Stimulated activated effector memory CD8-positive, alpha-beta T cell treated with anti-CD3 and anti-CD28 coated beads, Interleukin-12 subunit alpha, Interleukin-12 subunit beta, amount 100 ng/mL, for 72 hours (primary cell): ENCODE measurements around the gene CTNNA2.

ENCODE experiments used
- ATAC-seq: fragments of 150-1000 bp; cut with Tn5 transposase; 2 replicates; pipeline ENCODE4 v1.10.0; 2021
- DNase-seq, 2 donors: peaks; one replicate each; pipeline ENCODE4 v3.0.0; 2021 to 2022; ENCODE audit warnings: low spot score in 2 of 2
- H3K27ac Mint-ChIP-seq: one replicate; pipeline ENCODE4 v1.8.0; 2022; ENCODE audit warnings: mild to moderate bottlenecking, mixed read lengths
- H3K36me3 Mint-ChIP-seq: one replicate; pipeline ENCODE4 v1.8.0; 2022; ENCODE audit warnings: mild to moderate bottlenecking, mixed read lengths
- H3K4me1 Mint-ChIP-seq: one replicate; pipeline ENCODE4 v1.8.0; 2022; ENCODE audit warnings: mixed read lengths
- H3K4me3 Mint-ChIP-seq: one replicate; pipeline ENCODE4 v1.8.0; 2022; ENCODE audit warnings: mild to moderate bottlenecking, mixed read lengths
- H3K9me3 Mint-ChIP-seq: one replicate; pipeline ENCODE4 v1.8.0; 2022; ENCODE audit warnings: mixed read lengths

CTNNA2 gene

DNA sequence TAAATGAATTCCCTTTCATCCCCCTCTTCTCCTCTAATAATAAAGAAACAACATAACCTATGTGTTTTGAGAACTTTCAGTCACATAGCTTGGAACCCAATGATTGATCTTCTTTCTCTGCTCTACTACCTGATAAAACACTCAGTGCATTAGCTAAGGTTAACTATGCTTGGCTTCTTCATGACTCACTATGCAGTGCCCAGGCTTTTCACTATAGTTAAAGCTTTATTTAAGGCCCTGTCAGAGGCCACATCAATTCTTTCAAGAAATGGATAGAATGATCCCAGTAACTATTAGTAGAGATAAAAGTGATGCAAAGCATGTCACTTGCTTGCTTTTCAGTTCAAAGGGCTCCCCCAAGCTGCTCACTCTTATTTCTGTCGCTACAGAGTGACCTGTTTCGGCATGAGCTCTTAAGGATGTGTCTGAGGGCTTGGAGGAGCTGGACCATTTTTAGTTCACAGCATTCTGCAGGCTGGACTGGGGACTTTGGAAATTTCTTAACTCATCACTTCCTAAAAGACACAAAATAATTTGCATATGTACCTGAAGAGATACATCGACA, 407.7 kb downstream of the CTNNA2 start:
- no peaks in the 10 kb centered on the region for H3K4me1 Mint-ChIP-seq
- H3K27ac Mint-ChIP-seq = no peak overlapping the region
- no peak for DNase-seq
- no peaks in the 10 kb centered on the region for H3K36me3 Mint-ChIP-seq
- no peak overlapping the region for H3K4me3 Mint-ChIP-seq
- no peak for ATAC-seq
- peaks cover 11% of the 10 kb centered on the region for H3K9me3 Mint-ChIP-seq

DNA sequence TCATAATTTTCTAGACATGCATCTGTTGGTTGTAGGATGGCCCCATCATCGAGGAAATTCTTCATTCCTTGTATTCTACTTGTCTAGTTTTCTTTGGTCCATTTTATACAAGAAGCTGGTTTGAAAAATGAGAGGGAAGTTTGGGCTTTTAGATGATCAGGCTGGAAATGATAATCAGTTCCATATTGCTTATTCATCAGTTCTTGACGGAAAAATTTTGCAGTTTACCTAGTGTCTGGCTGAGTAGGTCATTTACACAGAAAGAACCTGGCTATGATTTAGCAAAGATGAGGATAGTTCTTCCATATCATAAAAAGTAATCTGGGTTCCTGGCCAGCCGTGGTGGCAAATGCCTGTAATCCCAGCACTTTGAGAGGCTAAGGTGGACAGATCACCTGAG, 416.8 kb downstream of the CTNNA2 start:
- H3K4me3 Mint-ChIP-seq = no peak overlapping the region
- ATAC-seq = no peak

DNA sequence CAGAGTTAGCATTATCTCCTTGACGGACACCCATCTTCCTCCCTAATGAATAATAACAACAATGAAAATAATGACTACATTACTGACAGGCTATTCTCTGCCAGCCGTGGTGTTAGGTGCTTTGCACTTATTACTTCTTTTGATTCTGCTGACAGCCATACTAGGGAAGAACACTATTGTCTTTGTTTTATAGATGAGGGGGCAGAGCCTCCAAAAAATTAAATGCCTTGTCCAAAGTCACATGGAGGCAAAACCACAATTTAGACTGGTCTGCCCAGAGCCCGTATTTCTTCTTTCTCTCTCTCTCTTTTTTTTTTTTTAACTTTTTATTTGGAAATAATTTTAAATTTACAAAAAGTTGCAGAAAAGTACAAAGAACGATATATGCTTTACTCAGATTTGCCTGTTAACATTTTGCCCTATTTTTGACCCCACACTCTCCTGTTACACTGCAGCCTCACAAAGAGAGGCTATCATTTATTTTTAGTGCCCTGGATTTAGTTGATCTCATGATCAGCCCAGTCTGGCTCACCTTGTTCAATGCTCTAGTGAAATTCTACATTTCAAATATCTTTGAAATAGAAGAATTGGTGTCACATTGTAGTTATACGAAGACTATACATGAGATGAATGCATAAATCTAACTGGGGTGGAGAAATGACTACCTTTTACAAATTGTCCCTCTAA, 422.3 kb downstream of the CTNNA2 start:
- H3K27ac Mint-ChIP-seq = no peak overlapping the region
- H3K9me3 Mint-ChIP-seq = peaks cover 2% of the 10 kb centered on the region
- no peak for ATAC-seq
- DNase-seq = no peak
- no peaks in the 10 kb centered on the region for H3K4me1 Mint-ChIP-seq
- no peak overlapping the region for H3K4me3 Mint-ChIP-seq
- H3K36me3 Mint-ChIP-seq = no peaks in the 10 kb centered on the region

More for the DNA sequence above, 416.8 kb downstream of the CTNNA2 start:
- Mint-ChIP-seq H3K27ac (no peak overlapping the region), H3K4me1 (no peaks in the 10 kb centered on the region), H3K9me3 (peaks cover 14% of the 10 kb centered on the region), H3K36me3 (no peaks in the 10 kb centered on the region)
- no peak for DNase-seq

DNA sequence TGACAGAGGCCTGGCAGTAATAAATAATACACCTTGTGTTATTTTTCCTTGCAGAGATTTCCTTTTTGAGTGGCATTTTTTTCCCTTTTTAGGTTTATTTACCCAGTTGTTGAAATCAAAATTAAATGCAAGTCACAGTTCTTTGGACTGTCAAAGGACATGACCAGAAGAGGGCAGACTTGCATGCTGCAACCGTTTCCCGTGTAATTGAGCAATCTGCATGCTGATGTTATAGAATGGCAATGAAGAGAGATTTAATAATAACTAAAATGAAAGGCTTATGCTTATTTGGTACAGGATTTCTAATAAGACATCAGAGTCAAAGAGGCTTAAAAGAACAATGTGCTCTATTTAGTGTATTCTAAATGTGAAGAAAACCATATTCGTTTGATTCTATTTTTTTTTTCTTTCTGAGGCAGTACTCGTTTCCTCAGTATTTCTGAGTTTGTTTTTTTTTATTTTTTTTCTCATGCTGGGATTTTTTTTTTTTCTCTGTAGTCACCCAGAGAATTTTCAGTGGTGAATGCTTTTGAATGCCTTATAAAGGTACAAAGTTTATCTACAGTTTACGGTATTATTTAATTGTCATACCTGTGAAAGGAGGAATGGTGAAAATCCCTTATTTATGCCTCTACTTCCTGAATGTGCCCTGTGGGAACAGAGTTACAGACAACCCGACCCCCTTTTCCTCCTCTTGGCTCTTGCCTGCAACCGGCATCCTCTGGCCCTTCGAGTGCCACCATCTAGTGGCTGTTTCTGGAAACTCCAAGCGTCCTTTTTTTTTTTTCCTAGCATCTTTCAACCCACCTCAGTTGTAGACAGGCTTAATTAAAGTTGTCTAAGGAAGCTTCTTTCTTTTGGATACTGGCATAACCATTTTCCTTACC, 423.2 kb downstream of the CTNNA2 start:
- no peaks in the 10 kb centered on the region for H3K4me1 Mint-ChIP-seq
- DNase-seq (no peak), ATAC-seq (no peak)
- H3K9me3 Mint-ChIP-seq = peaks cover 2% of the 10 kb centered on the region
- no peak overlapping the region for H3K27ac Mint-ChIP-seq
- H3K36me3 Mint-ChIP-seq = no peaks in the 10 kb centered on the region
- H3K4me3 Mint-ChIP-seq = no peak overlapping the region

DNA sequence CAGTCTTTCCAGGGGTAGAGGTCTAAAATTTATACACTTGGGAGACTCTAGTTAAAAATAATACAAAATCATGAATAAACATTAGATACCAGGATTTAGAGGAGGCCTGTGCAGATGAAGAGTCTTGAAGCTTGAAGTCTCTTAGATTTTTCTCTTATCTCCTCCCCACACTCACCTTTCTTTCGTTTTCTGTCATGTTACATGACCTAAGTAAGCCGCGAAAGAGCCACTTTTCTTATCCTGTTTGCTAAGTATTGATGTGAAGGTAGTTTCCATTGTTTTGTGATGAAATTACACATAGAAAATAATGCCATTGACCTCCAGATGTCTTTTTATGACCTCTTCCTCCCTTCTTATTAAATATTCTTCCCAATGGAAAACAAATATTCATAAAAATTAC, 423.9 kb downstream of the CTNNA2 start:
- Mint-ChIP-seq H3K36me3 (no peaks in the 10 kb centered on the region), H3K4me1 (no peaks in the 10 kb centered on the region), H3K4me3 (no peak overlapping the region), H3K27ac (no peak overlapping the region), H3K9me3 (peaks cover 5% of the 10 kb centered on the region)
- DNase-seq = no peak
- ATAC-seq = no peak

DNA sequence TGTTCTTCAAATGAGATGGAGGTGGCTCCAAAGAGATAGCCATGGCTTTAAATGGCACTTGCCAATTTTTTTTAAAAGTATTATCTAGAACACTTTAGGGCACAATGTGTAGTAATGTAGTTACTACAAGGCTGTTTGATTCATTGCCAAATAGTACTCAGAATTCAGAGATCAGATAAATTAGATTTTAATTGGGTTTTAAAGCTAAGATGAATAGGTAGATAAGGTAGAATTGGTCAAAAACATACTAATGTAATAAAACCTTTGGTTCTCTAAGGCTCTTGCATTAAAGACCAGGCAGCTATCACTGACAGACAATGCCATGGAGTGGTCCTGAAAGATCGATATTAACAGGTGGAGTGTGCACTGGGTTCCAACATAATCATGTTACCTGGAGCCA, 425.8 kb downstream of the CTNNA2 start:
- H3K4me1 Mint-ChIP-seq = no peaks in the 10 kb centered on the region
- no peak overlapping the region for H3K4me3 Mint-ChIP-seq
- ATAC-seq (no peak), DNase-seq (no peak)
- H3K36me3 Mint-ChIP-seq = no peaks in the 10 kb centered on the region
- peaks cover 3% of the 10 kb centered on the region for H3K9me3 Mint-ChIP-seq
- H3K27ac Mint-ChIP-seq = no peak overlapping the region

DNA sequence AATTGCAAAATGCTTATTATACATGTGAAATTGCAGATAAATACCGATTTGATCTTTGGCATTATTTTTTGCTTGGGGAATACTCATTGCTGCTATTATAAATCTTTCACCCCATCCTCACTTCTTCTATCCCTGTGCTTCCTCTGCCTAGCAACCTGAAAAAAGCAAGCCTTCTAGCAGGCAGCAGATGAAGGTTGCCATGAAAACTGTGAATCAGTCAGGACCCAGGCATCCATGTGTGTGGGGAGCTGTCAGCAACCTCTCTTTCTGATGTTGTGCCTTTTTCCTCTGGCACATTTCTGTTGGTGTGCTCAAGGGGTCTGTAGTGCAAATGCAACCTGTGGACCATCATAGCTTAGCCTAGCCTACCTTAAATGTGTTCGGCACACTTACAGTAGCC, 427.5 kb downstream of the CTNNA2 start:
- DNase-seq (no peak), ATAC-seq (no peak)
- no peaks in the 10 kb centered on the region for H3K4me1 Mint-ChIP-seq
- H3K27ac Mint-ChIP-seq = no peak overlapping the region
- H3K4me3 Mint-ChIP-seq = no peak overlapping the region
- peaks cover 3% of the 10 kb centered on the region for H3K9me3 Mint-ChIP-seq
- no peaks in the 10 kb centered on the region for H3K36me3 Mint-ChIP-seq

DNA sequence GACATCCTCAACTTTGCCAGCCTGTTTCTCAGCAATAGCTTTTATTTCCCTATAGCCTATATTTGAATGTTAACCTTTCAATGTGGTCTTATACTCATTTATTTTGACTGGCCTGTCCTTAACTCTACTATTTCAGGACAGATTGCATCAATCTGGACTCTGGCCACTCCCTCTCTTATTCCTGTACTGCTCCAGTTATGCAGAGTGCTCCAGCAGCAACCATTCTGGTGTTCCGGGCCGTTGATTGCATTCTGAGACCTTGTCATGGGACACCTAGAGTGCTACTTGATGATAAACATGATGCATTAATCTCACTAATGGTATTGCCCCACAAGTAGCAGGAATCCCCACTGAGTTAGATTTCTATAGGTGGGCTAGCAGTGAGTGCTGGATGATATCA, 428.3 kb downstream of the CTNNA2 start:
- H3K36me3 Mint-ChIP-seq = no peaks in the 10 kb centered on the region
- no peaks in the 10 kb centered on the region for H3K4me1 Mint-ChIP-seq
- DNase-seq (no peak), ATAC-seq (no peak)
- H3K27ac Mint-ChIP-seq = no peak overlapping the region
- no peak overlapping the region for H3K4me3 Mint-ChIP-seq
- peaks cover 3% of the 10 kb centered on the region for H3K9me3 Mint-ChIP-seq

DNA sequence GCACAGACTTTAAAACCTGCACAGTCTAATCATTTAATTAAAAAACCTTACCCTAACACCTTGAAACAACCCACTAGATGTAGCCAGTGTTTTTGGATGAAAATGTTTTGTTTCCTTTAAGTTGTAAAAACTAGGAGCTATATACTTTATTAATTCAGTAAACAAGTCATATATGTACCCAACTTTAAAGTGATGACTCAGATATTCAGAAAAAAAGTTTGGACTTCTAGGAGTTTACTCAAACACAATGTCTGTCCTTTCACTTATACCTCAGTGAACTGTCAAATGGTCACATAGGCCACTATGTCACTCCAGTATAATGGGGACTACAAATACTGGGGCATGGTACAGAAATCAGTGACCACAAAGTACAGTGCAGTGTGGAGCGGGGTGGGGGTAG, 431.4 kb downstream of the CTNNA2 start:
- DNase-seq (no peak), ATAC-seq (no peak)
- peaks cover 10% of the 10 kb centered on the region for H3K9me3 Mint-ChIP-seq
- H3K4me1 Mint-ChIP-seq = no peaks in the 10 kb centered on the region
- H3K36me3 Mint-ChIP-seq = no peaks in the 10 kb centered on the region
- no peak overlapping the region for H3K4me3 Mint-ChIP-seq
- H3K27ac Mint-ChIP-seq = no peak overlapping the region

DNA sequence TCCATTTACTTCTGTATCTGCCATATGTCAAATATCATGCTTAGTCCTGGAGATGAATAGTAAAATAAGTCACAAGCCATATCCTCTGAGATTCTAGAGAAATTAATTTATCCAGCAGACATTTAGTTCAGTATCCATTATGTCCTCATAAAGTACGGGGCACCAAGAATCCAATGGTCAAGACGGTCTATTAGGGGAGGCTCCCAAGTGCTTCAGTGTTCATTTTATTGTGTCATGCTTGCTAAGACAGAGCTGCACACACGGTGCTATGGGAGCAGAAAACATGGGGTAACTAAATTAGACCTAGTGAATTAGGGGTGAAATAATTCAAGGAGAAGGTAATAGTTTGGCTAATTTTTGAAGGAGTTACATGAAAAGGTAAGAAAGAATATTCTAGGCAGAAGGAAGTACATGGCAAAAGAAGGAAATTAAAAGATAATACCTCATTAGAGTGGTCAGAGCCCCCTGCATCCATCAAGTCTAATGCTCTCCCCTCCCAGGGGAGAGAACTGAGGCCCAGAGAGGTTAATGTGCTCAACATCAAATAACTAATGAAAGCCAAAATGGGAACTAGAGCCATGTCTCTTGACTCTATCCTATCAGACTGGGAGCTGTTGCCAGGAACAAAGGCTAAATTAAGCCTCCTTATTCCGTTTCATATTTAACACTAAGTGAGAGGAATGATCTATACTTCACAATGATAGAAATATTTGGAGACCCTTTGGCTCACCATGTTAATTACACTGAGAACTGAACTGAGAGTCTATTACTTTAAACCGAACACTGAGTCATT, 433.0 kb downstream of the CTNNA2 start:
- Mint-ChIP-seq H3K36me3 (no peaks in the 10 kb centered on the region), H3K27ac (no peak overlapping the region), H3K9me3 (peaks cover 10% of the 10 kb centered on the region), H3K4me3 (no peak overlapping the region), H3K4me1 (no peaks in the 10 kb centered on the region)
- ATAC-seq = no peak
- no peak for DNase-seq

DNA sequence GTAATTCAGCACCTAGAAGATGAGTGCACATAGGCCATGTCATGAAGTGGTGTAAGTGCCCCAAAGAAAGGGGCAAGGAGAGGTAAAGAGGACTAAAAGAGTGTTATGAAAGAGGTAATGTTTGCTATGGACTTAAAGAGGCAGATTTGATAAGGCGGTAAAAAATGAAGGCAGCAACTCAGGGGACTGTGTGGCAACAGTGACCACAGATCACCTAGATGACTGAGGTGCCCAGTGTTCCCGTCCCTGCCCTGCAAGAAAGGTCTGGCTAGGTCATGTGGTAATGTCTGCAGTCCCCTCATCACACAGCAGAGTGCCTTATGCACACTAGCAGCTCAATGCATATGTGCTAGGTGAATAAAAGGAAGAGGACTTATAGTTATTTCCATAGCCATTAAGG, 434.9 kb downstream of the CTNNA2 start:
- no peaks in the 10 kb centered on the region for H3K4me1 Mint-ChIP-seq
- DNase-seq (no peak), ATAC-seq (no peak)
- H3K4me3 Mint-ChIP-seq = no peak overlapping the region
- no peaks in the 10 kb centered on the region for H3K36me3 Mint-ChIP-seq
- H3K9me3 Mint-ChIP-seq = peaks cover 7% of the 10 kb centered on the region
- H3K27ac Mint-ChIP-seq = no peak overlapping the region

DNA sequence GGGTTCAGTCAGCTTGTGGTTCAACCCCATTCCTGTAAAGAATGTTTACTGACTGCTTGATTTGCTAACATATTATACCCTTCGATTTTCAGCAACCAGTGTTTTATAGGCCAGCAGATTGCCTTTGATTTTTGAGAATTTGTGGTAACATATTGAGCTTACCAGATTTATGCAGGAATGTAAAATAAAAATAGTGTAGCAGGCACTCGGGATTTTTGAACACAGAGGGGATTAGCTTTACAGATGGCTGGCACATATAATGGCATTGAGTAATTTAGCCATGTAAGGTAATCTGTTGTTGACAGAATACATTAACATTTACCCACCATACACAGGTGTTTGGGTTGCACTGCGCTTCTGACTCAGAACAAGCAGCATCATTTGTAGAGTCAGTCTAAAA, 437.7 kb downstream of the CTNNA2 start:
- DNase-seq (no peak), ATAC-seq (no peak)
- Mint-ChIP-seq H3K9me3 (peaks cover 12% of the 10 kb centered on the region), H3K27ac (no peak overlapping the region), H3K4me1 (no peaks in the 10 kb centered on the region), H3K4me3 (no peak overlapping the region), H3K36me3 (no peaks in the 10 kb centered on the region)

DNA sequence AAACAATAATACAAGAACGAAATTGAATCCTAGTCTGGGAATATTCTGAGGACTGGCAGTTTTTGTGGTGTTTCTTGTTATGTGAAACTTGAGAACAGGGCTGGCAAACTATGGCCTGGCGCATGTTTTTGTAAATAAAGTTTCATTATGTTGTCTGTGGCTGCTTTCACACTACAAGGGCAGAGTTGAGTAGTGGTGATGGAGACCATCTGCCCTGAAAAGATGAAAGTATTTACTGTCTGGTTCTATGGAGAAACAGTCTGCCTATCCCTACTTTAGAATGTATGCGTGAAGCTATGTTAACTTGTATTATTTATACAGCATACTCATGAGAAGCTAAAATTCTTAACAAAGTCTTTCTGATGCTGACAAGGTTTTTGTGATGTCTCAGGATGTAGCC, 439.8 kb downstream of the CTNNA2 start:
- ATAC-seq (no peak), DNase-seq (no peak)
- H3K36me3 Mint-ChIP-seq = no peaks in the 10 kb centered on the region
- H3K9me3 Mint-ChIP-seq = peaks cover 11% of the 10 kb centered on the region
- H3K4me1 Mint-ChIP-seq = no peaks in the 10 kb centered on the region
- no peak overlapping the region for H3K4me3 Mint-ChIP-seq
- no peak overlapping the region for H3K27ac Mint-ChIP-seq

DNA sequence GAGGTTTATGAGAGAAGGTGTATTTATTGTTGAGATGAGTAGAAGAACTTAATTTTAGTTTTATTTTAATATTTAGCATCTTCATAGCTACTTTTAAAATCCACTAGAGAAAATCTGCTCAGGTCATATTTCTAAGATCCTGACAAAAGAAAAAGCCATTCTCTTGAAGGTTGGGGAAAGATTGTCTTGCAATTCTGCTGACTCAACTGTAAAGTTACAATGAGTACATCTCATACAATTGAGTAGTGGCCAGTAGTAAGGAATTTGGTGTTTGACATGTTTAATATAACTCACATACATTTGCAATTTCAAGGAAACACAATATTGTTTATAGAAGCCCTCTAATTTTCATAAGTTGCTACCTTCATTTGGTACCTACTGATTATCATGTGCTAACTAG, 447.2 kb downstream of the CTNNA2 start:
- no peak for ATAC-seq
- H3K4me3 Mint-ChIP-seq = no peak overlapping the region
- H3K9me3 Mint-ChIP-seq = peaks cover 11% of the 10 kb centered on the region
- no peak overlapping the region for H3K27ac Mint-ChIP-seq
- H3K4me1 Mint-ChIP-seq = no peaks in the 10 kb centered on the region
- no peaks in the 10 kb centered on the region for H3K36me3 Mint-ChIP-seq
- DNase-seq = no peak

DNA sequence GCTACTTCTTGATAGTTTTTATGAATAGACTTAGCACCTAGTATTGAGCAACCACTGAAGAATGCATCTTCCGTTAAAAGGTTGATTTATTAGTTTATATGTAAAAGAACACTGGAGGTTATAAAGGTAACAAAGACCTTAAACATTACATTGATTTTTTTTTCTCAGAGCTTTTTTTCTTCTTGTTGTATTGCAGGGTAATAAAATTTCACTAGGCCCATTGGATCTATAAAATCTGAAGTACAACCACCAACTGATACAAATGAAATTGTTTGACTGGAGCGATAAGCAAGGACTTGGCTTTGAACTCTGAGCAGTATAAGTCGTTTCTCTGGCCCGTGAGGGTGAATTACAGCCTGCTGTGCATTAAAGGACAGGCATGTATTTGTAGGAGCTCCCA, 447.7 kb downstream of the CTNNA2 start:
- DNase-seq (no peak), ATAC-seq (no peak)
- Mint-ChIP-seq H3K4me1 (no peaks in the 10 kb centered on the region), H3K36me3 (no peaks in the 10 kb centered on the region), H3K27ac (no peak overlapping the region), H3K4me3 (no peak overlapping the region), H3K9me3 (peaks cover 11% of the 10 kb centered on the region)
